Femur (tissue), 1 donor: Measurements from ENCODE around the gene GABPB1.
"Not testable (repeated sequence)": the region's sequence is repeated elsewhere in the genome, so short reads cannot be mapped to it uniquely, and the experiment has no call there.

ENCODE experiments used
- DNase-seq: peaks from one replicate; pipeline ENCODE4 v3.0.0-alpha.2; 2017

GABPB1 gene

GRCh38 chr15:50354838-50355618 lies at the start of gene GABPB1:
GABPB1 (minus strand) TSS chr15:50355198; CDS start chr15:50309798, 45,400 bp downstream.
- DNase-seq = peak; percentile 93

- not testable (repeated sequence) for DNase-seq
Measured at GRCh38 chr15:50391561-50391960, 36.6 kb upstream of the GABPB1 start.

- no peak for DNase-seq
Measured at GRCh38 chr15:50390554-50391264, 35.7 kb upstream of the GABPB1 start.

GRCh38 chr15:50382408-50382807 lies 27.4 kb upstream of the GABPB1 start:
- DNase-seq = not testable (repeated sequence)

GRCh38 chr15:50381438-50381837 lies 26.4 kb upstream of the GABPB1 start:
- no peak for DNase-seq

GRCh38 chr15:50380089-50380488 lies 25.1 kb upstream of the GABPB1 start:
- DNase-seq = no peak

GRCh38 chr15:50379413-50379812 lies 24.4 kb upstream of the GABPB1 start:
- DNase-seq = not testable (repeated sequence)

- no peak for DNase-seq
Measured at GRCh38 chr15:50378776-50379175, 23.8 kb upstream of the GABPB1 start.

GRCh38 chr15:50377867-50378751 lies 23.1 kb upstream of the GABPB1 start:
- no peak for DNase-seq

GRCh38 chr15:50369564-50369963 lies 14.6 kb upstream of the GABPB1 start:
- DNase-seq = not testable (repeated sequence)

GRCh38 chr15:50365971-50366370 lies 11.0 kb upstream of the GABPB1 start:
- no peak for DNase-seq

- no peak for DNase-seq
Measured at GRCh38 chr15:50365570-50365969, 10.6 kb upstream of the GABPB1 start.

- no peak for DNase-seq
Measured at GRCh38 chr15:50363612-50364011, 8.6 kb upstream of the GABPB1 start.

- no peak for DNase-seq
Measured at GRCh38 chr15:50361756-50362155, 6.8 kb upstream of the GABPB1 start.

GRCh38 chr15:50358845-50359244 lies 3.8 kb upstream of the GABPB1 start:
- no peak for DNase-seq

GRCh38 chr15:50355980-50356379 lies 982 bp upstream of the GABPB1 start:
- DNase-seq = no peak

GRCh38 chr15:50355619-50355905 lies 564 bp upstream of the GABPB1 start:
- DNase-seq = no peak

GRCh38 chr15:50353975-50354837 lies 792 bp downstream of the GABPB1 start:
- DNase-seq = peak; percentile 80

- no peak for DNase-seq
Measured at GRCh38 chr15:50353251-50353974, 1.6 kb downstream of the GABPB1 start.

GRCh38 chr15:50350621-50351020 lies 4.4 kb downstream of the GABPB1 start:
- DNase-seq = no peak

- DNase-seq = no peak
Measured at GRCh38 chr15:50345298-50345697, 9.7 kb downstream of the GABPB1 start.

GRCh38 chr15:50344006-50344464 lies 11.0 kb downstream of the GABPB1 start:
- DNase-seq = no peak
